Activated CD4-positive, alpha-beta T cell treated with anti-CD3 and anti-CD28 coated beads, Interleukin-2, amount 50 U/mL, for 1 hour (primary cell): ENCODE data around the gene BCAT1.
"Not testable (repeated sequence)": the region's sequence is repeated elsewhere in the genome, so short reads cannot be mapped to it uniquely, and the experiment has no call there.

Experiments used
- DNase-seq: peaks from one replicate; pipeline ENCODE4 v3.0.0-alpha.2; 2020

Gene BCAT1

GRCh38 chr12:24850496-24850895 is 98.4 kb downstream of the BCAT1 start:
- no peak for DNase-seq

- no peak for DNase-seq
Observed at GRCh38 chr12:24848941-24849477, 99.9 kb downstream of the BCAT1 start.

- DNase-seq, result no peak
Observed at GRCh38 chr12:24846689-24847088, 102.2 kb downstream of the BCAT1 start.

GRCh38 chr12:24845615-24846014 is 103.3 kb downstream of the BCAT1 start:
- DNase-seq, result no peak

DNA sequence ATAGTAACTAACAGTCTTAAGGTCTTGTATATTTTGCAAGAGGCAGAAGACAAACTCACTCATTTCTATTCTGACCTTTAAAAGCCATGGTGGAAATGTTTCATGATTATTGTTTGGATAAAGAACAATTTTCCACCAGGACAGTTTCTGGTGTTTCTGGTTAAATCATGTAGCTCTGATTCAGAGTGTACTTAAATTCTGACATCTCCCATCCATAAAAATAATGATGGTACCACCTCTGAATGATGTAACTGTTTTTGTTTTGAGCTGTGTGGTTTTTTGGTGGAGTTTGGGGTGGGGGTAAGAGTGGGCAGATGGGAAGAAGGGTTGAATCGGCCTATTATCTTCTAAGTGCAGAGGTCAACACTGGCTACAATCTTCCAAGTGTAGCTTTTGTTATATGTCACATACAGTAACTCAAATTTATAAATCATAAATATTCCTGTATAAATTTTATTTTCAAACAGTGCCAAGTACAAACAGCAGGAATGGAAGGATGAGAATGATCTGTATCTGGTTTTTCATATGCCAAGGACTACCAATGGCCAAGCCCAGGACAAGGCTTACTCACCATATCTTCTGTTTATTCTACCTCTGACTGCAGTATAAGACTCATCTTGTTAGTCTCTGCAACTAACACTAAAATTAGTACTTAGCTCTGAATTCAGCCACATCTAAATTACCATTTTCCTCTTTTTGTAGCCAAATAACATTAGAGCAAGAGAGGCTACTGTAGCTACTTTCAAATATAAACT is 108.7 kb downstream of the BCAT1 start:
- DNase-seq, result no peak

GRCh38 chr12:24839268-24839791 is 109.6 kb downstream of the BCAT1 start:
- peak; percentile 1 for DNase-seq

DNA sequence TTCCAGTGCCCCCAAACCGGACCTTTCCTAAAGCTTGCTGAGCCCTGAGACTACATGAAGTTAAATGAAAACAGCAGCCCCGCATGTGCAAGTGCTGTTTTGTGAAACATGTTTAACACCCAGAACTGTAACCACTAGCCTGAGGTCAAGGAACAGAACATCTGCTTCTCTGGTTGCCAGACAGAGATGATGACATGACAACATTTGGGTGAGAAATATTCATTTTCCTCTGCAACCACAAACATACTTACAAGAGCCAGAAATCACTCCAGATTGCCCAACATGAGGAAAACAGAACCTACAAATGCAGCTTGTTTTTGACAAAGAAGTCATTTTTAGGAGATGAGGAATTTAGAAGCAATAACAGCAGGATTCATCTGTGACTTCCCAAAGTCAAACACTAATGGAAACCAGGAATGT is 110.4 kb downstream of the BCAT1 start:
- DNase-seq, result no peak

DNA sequence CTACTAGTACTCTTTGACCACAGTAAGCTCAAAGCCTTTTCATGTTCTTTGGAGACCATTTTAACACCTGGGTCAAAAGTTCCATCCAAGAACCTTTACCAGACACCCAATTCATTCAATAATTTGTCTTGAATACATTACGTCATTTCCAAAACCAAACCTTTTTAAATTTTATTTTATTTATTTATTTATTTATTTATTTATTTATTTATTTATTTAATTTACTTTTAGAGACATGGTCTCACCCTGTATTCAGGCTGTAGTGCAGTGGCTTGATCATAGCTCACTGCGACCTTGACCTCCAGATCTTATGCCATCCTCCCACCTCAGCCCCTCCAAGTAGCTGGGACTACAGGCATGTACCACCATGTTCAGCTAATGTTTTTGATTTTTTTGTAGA is 113.5 kb downstream of the BCAT1 start:
- DNase-seq, result no peak

DNA sequence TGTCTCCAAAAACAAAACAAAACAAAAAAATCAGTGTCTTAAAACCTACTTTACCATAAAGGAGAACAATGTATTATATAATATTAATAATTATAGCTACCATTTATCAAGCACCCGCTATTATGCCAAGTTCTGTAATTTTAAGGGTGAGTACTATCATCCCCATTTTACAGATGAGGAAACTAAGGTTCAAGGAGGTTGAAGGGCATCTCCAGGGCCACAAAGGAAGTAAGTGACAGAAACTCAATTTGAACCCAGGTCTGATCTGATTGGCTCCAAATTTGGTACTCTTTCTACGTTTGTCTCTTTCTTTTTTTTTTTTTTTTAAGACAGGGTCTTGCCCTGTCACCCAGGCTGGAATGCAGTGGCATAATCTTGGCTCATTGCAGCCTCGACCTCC is 115.4 kb downstream of the BCAT1 start:
- no peak for DNase-seq

GRCh38 chr12:24823808-24824515 is 124.9 kb downstream of the BCAT1 start:
- DNase-seq, result no peak

GRCh38 chr12:24822121-24822899 is 126.6 kb downstream of the BCAT1 start:
- DNase-seq, result no peak

GRCh38 chr12:24821691-24822090 is 127.2 kb downstream of the BCAT1 start:
- DNase-seq, result no peak

GRCh38 chr12:24820872-24821271 is 128.0 kb downstream of the BCAT1 start:
- DNase-seq, result no peak

- no peak for DNase-seq
Observed at GRCh38 chr12:24818351-24818750, 130.6 kb downstream of the BCAT1 start.

- DNase-seq, result no peak
Observed at GRCh38 chr12:24815114-24815423, 133.8 kb downstream of the BCAT1 start.

- no peak for DNase-seq
Observed at GRCh38 chr12:24814379-24815113, 134.4 kb downstream of the BCAT1 start.

GRCh38 chr12:24810378-24810777 is 138.5 kb downstream of the BCAT1 start:
- DNase-seq, result no peak

GRCh38 chr12:24809306-24809705 is 139.6 kb downstream of the BCAT1 start:
- not testable (repeated sequence) for DNase-seq

GRCh38 chr12:24808651-24809050 is 140.2 kb downstream of the BCAT1 start:
- DNase-seq, result no peak

DNA sequence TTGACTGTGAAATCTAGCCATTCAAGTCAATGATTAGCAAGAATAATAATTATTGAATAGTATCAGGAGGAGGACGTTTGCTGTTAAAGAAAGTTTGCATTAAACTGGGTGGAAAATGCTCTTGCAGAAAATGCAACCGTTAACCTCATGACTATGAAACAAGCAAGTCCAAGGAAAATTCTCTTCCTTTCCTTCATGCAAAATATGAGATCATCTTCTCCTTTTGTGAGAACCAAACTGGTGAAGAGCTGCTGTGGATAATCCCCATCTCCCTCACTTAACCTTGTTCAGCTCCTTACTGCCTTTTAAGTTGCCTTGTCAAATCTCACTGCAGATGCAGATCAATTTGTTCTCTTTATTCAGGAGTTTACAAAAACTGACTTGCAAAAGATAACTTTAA is 142.5 kb downstream of the BCAT1 start:
- no peak for DNase-seq

DNA sequence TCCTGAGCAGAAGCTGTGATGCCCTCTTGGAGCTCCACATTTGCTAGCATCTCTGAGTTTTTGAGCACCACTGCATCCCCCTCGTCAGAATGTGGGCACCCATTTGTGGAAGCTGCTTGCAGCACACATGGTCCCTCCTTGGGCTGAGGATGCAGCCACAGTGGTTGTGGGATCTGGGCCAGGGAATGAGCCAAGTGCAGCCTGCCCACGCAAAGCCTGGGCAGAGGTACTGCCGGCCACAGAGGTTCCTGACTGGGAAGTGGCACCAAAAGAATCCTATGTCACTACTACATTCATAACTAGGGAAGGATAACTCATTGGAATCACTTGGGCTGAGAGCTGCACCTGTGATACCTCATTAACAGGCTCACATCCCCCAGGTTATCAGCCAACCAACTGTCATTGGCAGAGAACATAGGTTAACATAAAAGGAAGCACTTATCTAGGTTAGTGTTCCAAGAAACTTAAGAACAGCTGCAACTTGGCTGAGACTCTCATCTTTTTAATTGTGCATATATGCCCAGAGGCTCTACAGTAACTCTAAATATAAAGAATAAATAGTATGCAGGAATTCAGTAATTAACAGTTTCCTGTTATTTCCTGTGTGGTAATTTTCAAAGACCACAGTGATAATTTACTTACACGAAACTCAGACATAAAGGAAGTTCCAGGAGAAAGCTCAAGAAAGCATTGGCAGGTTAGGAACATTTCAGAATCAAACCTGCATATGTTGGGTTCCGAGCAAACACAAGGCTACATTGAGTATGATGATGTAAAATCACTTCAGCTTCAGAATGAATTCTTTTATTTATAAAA is 145.3 kb downstream of the BCAT1 start:
- DNase-seq, result no peak

GRCh38 chr12:24798335-24798734 is 150.6 kb downstream of the BCAT1 start:
- DNase-seq, result no peak
